ENCODE data around the gene CENPH. TPM values are rescaled to one million over a fixed set of nuclear protein-coding genes. Genes with fewer than 3 reads are reported as not detected.

Gene CENPH
- polyA plus RNA-seq, 1 of the 3 experiments (the other 2 are of a cell fraction), result 14.6 TPM

DNA sequence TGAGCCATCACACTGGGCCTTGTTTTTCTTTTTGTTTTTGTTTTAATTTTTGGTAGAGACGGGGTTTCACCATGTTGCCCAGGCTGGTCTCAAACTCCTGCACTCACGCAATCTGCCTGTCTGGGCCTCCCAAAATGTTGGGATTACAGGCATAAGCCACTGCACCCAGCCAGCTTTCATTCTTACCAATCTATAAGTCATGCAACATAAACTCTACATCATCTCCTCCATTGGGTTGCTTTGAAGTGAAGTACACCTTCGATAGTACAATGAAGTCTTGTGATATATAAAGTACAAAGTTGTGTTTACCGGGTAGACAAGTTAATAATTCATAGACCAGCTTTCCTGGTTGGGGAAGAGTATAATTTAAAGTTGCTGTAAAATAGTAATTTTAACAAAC lies 36.5 kb downstream of the CENPH start:
- TF ChIP-seq, protein P1, sequence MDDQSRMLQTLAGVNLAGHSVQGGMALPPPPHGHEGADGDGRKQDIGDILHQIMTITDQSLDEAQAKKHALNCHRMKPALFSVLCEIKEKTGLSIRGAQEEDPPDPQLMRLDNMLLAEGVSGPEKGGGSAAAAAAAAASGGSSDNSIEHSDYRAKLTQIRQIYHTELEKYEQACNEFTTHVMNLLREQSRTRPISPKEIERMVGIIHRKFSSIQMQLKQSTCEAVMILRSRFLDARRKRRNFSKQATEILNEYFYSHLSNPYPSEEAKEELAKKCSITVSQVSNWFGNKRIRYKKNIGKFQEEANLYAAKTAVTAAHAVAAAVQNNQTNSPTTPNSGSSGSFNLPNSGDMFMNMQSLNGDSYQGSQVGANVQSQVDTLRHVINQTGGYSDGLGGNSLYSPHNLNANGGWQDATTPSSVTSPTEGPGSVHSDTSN (IDR thresholded peaks at IDR 0.05), result no peak
- TF ChIP-seq, protein P2, sequence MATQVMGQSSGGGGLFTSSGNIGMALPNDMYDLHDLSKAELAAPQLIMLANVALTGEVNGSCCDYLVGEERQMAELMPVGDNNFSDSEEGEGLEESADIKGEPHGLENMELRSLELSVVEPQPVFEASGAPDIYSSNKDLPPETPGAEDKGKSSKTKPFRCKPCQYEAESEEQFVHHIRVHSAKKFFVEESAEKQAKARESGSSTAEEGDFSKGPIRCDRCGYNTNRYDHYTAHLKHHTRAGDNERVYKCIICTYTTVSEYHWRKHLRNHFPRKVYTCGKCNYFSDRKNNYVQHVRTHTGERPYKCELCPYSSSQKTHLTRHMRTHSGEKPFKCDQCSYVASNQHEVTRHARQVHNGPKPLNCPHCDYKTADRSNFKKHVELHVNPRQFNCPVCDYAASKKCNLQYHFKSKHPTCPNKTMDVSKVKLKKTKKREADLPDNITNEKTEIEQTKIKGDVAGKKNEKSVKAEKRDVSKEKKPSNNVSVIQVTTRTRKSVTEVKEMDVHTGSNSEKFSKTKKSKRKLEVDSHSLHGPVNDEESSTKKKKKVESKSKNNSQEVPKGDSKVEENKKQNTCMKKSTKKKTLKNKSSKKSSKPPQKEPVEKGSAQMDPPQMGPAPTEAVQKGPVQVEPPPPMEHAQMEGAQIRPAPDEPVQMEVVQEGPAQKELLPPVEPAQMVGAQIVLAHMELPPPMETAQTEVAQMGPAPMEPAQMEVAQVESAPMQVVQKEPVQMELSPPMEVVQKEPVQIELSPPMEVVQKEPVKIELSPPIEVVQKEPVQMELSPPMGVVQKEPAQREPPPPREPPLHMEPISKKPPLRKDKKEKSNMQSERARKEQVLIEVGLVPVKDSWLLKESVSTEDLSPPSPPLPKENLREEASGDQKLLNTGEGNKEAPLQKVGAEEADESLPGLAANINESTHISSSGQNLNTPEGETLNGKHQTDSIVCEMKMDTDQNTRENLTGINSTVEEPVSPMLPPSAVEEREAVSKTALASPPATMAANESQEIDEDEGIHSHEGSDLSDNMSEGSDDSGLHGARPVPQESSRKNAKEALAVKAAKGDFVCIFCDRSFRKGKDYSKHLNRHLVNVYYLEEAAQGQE (IDR thresholded peaks at IDR 0.05; ENCODE audit: low read depth, low read length), result no peak
- TF ChIP-seq, protein P3, sequence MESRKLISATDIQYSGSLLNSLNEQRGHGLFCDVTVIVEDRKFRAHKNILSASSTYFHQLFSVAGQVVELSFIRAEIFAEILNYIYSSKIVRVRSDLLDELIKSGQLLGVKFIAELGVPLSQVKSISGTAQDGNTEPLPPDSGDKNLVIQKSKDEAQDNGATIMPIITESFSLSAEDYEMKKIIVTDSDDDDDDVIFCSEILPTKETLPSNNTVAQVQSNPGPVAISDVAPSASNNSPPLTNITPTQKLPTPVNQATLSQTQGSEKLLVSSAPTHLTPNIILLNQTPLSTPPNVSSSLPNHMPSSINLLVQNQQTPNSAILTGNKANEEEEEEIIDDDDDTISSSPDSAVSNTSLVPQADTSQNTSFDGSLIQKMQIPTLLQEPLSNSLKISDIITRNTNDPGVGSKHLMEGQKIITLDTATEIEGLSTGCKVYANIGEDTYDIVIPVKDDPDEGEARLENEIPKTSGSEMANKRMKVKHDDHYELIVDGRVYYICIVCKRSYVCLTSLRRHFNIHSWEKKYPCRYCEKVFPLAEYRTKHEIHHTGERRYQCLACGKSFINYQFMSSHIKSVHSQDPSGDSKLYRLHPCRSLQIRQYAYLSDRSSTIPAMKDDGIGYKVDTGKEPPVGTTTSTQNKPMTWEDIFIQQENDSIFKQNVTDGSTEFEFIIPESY (IDR thresholded peaks at IDR 0.05; ENCODE audit: borderline replicate concordance, low read depth), result no peak
- TF ChIP-seq NRF1 (IDR thresholded peaks at IDR 0.05; ENCODE audit: low read depth, low read length), result no peak
- no peak for TF ChIP-seq TEAD4 (IDR thresholded peaks at IDR 0.05; ENCODE audit: borderline replicate concordance, insufficient read depth)
- no peak for TF ChIP-seq MEF2A (IDR thresholded peaks at IDR 0.05; ENCODE audit: borderline replicate concordance, low read depth)
- no peak for TF ChIP-seq GATA2 (CRISPR knock-in tag; IDR thresholded peaks at IDR 0.05)
- TF ChIP-seq GABPA (IDR thresholded peaks at IDR 0.05; ENCODE audit: low read depth), result no peak
- TF ChIP-seq EZH2phosphoT487 (IDR thresholded peaks at IDR 0.05; ENCODE audit: borderline replicate concordance, low read depth), result no peak
- TF ChIP-seq IRF3 (IDR thresholded peaks at IDR 0.05; ENCODE audit: low read depth, low read length), result no peak
- no peak for TF ChIP-seq POLR2AphosphoS5 (IDR thresholded peaks at IDR 0.05; ENCODE audit: low read depth, low read length)
- no peak for TF ChIP-seq JUND (IDR thresholded peaks at IDR 0.05)
- TF ChIP-seq SIN3A (IDR thresholded peaks at IDR 0.05; ENCODE audit: borderline replicate concordance, low read depth, low read length), result no peak
- no peak for TF ChIP-seq TCF12 (IDR thresholded peaks at IDR 0.05)
- no peak for TF ChIP-seq USF1 (IDR thresholded peaks at IDR 0.05; ENCODE audit: borderline replicate concordance, low read depth)
- TF ChIP-seq NFIC (IDR thresholded peaks at IDR 0.05; ENCODE audit: borderline replicate concordance), result no peak
- TF ChIP-seq CHD2 (IDR thresholded peaks at IDR 0.05; ENCODE audit: low read length, partially characterized antibody), result no peak
- no peak for TF ChIP-seq RAD21 (IDR thresholded peaks at IDR 0.05; ENCODE audit: low read length)
- no peak overlapping the region for H3K9ac ChIP-seq
- peaks cover 9% of the 10 kb centered on the region for H3F3A ChIP-seq (replicated peaks; ENCODE audit: insufficient read depth)
- DNase-seq, result no peak
- WGBS (ENCODE audit: low lambda C conversion rate), result 90% methylated on average over 4 of the region's 4 CpGs
- no peaks in the 10 kb centered on the region for H3K4me1 ChIP-seq (ENCODE audit: control insufficient read depth in 1 of 2, insufficient read depth in 2 of 2, low read depth in 1 of 2, low read length in 1 of 2)
- ChIA-PET CTCF (interaction anchor here (1.5 kb wide), 1 partner anchor 132 kb away, joined by 3 read pairs; the partner anchor contains the start of gene SLC30A5), POLR2A (no interaction called here)
- H2AFZ ChIP-seq (ENCODE audit: low read depth), result no peak overlapping the region
- H3K4me3 ChIP-seq (ENCODE audit: low read depth in 2 of 2, low read length in 1 of 2), result no peak overlapping the region
- no peaks in the 10 kb centered on the region for H4K20me1 ChIP-seq (ENCODE audit: insufficient read depth)
- H3K79me2 ChIP-seq (ENCODE audit: insufficient read depth), result peaks cover 41% of the 10 kb centered on the region
- H3K27ac ChIP-seq (ENCODE audit: low read depth in 2 of 2, low read length in 1 of 2), result no peak overlapping the region
- H3K9me3 ChIP-seq, result no peaks in the 10 kb centered on the region
- no peak overlapping the region for H3K4me2 ChIP-seq
- no peaks in the 10 kb centered on the region for H3K9me2 ChIP-seq
- H3K36me3 ChIP-seq (replicated peaks in 1 of 2; ENCODE audit: control insufficient read depth in 1 of 2, insufficient read depth in 2 of 2, low read length in 1 of 2), result peaks cover 29 to 33% of the 10 kb centered on the region in 2 experiments
- no peaks in the 10 kb centered on the region for H3K27me3 ChIP-seq (ENCODE audit: insufficient read depth)

Data from SK-N-SH (cell line).